Activated CD4-positive, alpha-beta T cell treated with anti-CD3 and anti-CD28 coated beads for 24 hours (primary cell): ENCODE data around the gene RYR3.

Experiments
- DNase-seq, 2 donors: peaks; one replicate each; pipeline ENCODE4 v3.0.0-alpha.2; 2020; ENCODE audit warnings: low read depth in 2 of 2

Gene RYR3

GRCh38 chr15:33310481-33311311 lies at the start of gene RYR3:
RYR3 (plus strand) TSS chr15:33310967; CDS start chr15:33311046, 79 bp downstream.
- no peak for DNase-seq

DNA sequence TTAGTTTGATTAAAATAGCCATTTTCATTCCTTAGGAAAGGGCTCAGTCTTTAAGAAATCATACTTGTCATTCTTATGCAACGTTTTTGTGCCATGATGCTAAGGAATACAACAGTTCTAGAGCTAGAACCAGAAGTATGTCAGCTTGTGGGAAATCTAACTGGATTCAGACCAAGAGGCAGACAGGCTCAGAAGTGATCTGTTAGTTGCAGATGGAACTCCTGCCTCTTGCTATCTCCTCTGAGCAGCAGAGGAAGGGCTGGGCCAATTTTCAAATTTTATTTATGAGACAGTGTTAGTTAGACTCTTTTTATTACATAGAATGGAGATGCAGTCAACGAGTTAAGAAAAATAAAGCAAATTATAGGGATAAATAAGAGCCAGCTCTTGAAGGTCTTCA lies 48.5 kb upstream of the RYR3 start:
- DNase-seq, result no peak

- DNase-seq, result no peak
Observed at GRCh38 chr15:33277689-33278088, 33.1 kb upstream of the RYR3 start.

DNA sequence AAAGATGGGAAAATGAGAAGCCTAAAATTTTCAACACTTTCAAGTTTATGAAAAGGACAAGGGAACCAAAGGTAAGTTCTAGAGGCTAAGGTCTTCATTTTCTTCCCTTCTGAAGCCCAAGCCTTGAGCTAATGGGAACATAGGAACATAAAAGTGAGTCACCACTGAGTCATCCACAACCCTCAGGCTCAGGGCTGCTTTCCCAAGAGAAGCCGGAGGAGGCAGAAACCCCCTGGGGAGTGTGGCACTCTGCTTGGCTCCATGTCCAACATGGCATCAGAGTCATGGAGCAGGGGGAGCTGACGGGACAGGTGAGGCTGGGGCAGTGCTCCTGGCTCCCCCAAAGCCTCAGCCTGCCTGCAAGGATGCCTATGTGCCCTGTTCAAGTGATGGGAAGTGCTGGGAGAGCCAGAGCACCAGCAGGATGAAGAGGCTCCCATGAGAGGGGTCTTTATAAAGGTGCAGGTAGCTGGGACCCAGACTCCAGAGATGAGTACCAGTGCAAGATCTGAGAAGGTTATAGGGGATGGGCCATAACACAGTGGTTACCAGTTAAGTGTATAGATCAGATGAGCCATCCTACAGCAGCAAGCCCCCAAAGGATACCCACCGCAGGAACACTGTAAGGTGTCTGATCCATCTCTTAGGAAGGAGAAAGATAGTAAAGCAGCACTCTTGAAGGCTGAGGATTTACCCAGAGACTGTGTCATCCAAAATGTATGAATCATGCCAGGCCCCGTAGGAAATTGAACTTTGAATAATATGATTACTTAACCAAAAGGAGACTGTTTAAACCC lies 31.8 kb upstream of the RYR3 start:
- DNase-seq, result no peak

GRCh38 chr15:33279613-33280205 lies 31.1 kb upstream of the RYR3 start:
- no peak for DNase-seq

DNA sequence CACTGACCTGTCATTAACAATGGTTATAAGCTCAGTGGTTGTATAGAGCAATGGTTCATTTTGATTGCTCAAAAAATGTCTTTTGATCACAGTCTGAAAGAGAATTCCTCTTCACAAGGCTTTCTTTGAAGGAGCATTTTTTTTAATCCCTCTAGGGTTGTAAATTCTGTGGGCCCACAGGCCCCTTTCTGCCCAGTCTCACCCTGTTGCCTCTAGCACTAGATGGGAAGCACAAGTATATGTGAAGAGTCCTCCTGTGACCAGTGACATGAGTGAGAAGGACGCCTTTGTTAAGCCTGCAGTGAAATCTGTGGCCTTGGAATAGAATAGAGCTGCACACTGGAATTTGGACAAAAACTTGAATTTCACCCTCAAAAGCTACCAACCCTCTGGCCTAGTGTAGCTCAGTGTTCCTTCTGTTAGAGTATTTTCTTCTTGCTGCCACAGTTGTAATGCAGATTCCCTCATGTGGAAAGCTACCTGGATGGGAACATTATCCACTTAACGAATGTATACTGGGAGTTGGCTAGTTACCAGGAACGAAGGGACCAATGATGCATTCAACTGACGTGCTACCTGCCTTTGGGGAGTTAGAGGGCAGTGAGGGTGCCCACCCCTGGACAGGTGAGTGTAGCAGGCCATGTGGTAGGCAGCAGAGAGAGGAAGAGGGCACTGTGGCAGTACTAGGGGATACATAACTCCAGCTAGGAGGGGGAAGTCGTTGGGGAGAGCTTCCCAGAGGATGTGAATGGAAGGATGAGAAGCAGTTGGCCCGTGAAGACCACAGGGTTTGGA lies 28.3 kb upstream of the RYR3 start:
- no peak for DNase-seq

- no peak for DNase-seq
Observed at GRCh38 chr15:33283576-33283975, 27.2 kb upstream of the RYR3 start.

DNA sequence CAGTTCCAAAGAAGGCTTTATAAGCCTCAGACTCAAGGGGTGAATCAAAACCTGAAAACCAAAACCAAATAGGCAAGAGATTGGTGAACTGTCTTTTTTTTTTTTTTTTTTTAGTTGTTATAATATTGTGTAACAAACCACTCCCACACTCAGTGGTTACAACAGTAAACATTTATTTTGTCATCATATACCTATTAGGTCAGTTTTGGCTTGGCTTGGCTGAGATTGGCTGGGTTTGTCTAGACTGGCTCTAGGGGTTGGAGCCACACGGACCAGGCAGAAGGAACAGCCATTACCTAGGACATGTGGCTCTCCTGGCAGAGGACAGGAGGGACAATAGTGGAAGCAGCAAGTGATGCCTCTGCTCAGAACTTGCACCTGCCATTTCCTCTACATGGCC lies 26.4 kb upstream of the RYR3 start:
- DNase-seq, result no peak

DNA sequence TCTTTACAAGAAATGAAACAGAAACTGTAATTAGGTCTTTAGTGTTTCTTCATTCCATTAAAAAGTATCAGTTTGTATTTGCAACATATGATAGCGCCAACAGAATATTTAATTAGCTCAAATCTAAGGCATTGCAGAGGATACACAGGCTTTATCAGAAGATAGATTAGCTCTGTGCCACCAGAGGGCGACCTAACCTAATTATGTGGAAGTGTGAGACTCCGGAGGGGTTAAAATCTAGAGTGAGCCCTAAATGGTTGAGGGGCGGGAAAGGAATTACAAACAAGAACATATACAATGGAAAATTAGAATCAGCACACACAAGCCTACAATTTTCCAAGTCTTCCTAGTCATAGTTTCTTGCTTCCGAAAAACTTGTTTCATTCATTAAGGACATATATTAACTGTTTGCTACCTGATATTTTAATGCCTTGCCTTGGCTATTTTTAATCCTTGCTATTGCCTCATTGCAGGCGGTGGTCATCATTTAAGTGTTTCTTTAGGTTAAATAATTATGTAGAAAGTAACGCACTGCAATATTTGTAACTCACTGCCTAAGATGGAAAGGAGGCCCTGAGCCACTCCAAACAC lies 18.0 kb upstream of the RYR3 start:
- peak; percentile 32 to 49 for DNase-seq

DNA sequence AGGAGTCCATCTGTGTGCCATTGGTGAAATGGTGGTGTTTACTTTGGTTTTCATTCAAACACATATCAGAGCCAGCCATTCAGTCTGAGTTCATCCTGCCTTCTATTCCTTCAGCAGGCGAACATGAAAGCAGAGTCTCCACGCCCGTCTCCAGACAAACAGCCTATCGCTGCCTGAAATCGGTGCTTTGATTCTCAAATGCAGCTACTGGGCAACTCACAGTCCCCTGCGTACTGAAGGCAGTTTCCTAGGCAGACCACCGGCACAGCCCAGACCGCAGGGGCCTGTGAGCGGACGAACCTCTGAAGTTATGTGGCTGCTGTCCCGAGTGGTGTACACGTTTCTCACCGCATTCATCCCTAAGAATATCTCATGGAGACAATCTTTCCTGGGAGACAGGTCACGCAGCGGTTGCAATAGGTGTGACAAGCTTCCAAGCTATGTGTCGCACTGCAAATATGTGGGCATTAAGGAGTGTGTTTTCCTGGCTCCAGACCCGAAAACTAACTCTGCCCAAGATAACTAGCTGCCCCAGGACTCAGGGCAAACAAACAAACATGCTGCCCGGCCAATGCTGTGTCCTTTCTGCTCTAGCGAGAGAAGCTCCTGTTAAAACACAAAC lies 16.9 kb upstream of the RYR3 start:
- no peak for DNase-seq

GRCh38 chr15:33296050-33296449 lies 14.7 kb upstream of the RYR3 start:
- no peak for DNase-seq

DNA sequence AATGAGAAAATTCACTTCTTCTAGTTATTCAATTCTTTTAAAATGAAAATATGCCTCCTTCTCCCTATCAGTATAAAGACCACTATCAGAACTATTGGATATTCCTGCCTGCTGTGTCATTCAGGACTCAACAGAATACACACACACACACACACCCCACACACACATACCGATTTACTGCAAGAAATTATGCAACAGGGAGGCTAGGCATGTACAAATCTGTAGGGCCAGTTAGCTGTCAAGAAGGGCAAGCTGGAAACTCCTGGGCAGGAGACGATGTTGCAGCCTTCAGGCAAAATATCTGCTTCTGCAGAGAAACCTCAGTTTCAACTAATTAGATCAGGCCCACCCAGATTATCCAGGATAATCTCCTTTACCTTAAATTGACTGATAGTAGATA lies 13.9 kb upstream of the RYR3 start:
- no peak for DNase-seq

GRCh38 chr15:33298631-33299030 lies 12.1 kb upstream of the RYR3 start:
- no peak for DNase-seq

GRCh38 chr15:33304924-33305323 lies 5.8 kb upstream of the RYR3 start:
- no peak for DNase-seq

DNA sequence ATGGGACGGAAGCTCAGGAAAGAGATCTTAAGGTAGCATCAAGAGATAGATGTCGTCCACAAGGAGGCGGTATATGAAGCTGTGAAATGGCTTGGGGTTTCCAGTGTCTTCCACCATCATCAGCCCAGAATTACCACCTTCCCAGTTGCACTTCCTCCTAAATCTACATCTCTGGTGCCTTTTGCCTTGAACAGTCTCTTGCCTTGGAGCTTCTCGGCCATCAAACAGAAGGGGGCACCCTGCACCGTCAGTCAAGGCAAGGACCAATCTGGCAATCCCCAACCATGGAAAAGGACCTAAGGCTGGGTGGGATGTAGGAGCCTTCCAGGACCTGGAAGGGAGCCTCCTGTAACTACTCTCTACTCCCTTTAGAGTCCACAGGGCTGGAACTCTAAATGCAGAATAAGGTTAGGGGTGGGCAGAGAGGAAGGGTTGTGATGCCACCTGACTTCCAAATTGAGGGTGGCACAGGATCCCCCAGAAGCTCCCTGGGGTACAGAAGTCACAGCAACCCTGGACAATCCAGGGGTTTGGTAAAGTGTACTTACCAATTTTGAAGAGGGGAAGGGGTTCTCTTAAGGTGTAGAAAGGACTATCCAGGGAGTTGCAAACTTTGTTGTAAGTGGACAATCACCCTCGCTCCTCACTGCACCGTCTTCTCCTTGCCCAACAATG lies 1.0 kb upstream of the RYR3 start:
- no peak for DNase-seq

- no peak for DNase-seq
Observed at GRCh38 chr15:33311312-33311971, 675 bp downstream of the RYR3 start.

DNA sequence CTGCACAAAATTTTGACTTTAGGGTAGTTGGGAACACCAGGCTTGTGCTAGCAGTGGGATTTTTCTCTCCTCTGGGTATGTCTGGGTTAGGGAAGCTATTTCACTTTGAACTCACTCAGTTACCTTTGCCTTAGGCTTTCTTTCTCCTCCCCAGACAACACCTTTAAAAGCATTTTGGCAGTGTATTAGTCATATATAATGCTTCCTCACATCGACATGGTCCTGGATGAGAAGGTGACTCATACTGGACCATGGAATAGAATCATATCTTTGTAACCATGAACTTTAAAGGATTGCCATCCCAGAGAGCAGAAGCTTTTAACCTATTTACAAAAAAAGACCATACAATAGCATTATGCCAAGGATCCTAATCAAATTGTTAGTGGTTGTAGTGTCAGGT lies 2.7 kb downstream of the RYR3 start:
- DNase-seq, result no peak

- DNase-seq, result no peak
Observed at GRCh38 chr15:33314069-33314468, 3.3 kb downstream of the RYR3 start.

DNA sequence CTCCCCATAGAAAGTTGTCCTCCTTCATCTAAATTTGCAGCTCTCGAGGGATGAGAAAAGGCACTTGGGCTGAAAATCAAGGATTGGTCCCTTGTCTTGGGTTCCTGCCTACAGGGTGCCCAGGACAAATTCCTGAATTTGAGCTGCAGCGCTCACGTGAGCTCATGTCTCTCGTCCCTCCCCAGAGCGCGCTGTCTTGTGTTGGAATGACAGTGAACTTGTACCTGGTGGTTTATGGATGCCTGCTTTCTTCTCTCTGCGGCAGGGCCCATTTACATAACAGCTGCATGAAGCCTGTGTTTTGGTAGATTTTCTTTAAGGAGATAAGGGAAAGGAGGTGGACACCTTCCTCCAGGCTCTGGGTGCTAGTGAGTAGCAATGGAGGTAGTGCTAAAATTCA lies 4.3 kb downstream of the RYR3 start:
- no peak for DNase-seq

DNA sequence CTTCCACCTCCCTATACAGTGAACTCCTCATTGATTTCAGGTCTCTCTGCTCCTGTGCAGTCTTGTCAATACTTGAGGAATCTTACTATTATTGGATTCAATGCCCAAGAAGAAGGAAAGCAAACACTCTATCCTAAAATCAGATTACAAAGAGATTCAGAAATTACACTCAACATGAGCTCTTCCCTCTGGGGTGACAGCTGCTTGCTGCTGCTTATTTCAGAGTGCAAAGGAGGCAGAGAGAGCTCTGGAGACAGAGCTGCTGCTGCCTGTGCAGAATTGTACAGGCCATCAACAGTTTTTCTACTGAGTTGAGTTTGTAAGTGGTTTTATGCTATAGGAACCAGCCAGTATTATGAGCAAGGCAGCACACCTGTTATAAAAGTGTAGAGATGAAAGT lies 7.1 kb downstream of the RYR3 start:
- DNase-seq, result no peak
